Kidney capillary endothelial cell (primary cell): ENCODE measurements around the gene SLCO3A1.
"Not testable (repeated sequence)": the region's sequence is repeated elsewhere in the genome, so short reads cannot be mapped to it uniquely, and the experiment has no call there.

Source experiments
- DNase-seq: peaks from one replicate; pipeline ENCODE4 v3.0.0-alpha.2; 2018; ENCODE audit warnings: low spot score

Gene SLCO3A1

DNA sequence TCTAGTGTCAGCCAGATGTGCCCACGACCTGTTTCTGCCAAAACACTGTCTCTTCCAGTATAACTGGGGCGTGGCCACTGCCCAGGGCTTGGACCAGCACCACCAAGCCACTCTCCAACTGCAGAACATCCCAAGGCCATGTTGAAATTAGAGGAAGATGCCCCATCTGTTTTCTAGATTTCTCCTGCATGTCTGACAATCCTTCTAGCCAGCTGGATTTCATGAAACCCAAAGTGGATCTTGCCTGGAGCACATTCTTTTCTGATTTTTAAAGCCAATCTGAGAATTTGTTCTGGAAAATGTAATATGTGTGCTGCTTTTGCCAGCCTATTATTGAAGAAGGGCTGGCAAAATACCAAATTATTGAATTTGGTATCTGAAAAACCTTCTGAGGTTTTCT, 182.5 kb downstream of the SLCO3A1 start:
- DNase-seq = no peak

DNA sequence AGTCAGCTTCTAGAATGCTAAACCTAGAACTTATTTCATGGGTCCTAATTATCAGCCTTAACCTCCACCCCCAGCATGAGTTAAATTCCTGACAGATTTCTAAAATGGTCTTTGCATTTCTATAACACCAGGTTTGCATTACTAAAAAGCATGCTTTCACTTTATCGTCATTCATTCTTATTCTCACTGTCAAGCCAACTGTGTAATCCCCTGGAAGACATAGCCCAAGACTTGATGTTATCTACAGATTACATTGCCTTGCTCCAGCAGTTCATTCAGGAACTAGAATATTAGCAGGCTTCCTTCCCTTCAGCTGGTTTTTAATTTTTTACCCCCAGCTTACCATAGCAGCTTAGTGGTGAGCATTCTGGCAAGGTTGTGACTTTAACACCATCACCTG, 184.0 kb downstream of the SLCO3A1 start:
- no peak for DNase-seq

DNA sequence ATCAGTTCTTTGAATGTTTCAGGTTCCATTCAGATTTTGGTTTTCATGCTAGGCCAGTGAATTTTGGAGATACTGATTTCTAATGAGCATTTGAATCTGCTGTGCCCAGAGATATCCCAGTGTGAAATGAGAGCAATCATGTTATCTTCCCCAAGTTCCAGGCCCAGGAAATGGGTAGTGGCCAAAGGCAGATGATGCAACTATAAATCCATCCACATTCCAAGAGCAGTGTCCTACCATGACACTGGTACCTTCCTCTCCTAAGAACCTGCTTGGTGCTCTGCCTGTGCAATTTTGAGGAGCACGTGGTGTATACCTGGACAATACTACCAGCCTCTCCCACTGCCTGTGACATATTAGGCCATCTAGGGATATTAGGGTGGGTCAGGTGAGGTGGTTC, 186.8 kb downstream of the SLCO3A1 start:
- DNase-seq = no peak

DNA sequence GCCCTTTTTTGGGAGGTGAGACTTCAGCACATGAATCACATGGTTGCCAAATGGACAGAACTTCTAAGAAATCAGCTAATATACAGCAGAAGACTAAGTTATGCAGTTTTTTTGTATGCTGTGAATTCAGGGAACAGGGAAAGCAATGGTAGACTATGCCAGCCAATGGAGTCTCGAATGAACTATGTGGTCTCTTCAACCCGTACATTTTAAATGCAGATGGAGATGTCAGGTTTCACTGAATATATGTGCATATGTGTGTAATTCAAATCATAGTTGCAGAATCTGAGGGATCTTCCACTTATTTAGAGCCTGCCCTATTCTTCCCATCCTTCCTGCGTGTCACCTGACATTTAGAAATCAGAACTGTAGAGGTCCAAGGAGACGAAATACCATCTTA, 187.9 kb downstream of the SLCO3A1 start:
- no peak for DNase-seq

DNA sequence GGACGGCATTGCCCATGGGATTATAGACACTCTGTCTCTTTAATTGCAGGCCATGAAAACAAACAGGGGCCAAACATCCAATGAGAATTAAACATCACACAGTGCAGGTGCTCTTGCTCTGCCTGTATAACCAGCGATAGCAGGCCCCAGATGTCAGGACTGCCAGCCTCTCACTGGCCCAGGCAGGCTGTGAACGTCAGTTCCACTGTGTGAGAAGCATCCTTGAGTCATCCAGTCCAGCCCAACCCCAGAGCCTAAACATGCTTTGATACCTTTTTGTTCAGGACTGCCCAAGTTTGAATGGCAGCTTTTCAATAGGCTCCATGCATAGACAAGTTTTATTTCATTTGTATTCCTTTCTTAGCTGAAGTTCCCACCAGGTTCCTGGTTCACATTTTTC, 189.8 kb downstream of the SLCO3A1 start:
- DNase-seq = no peak

DNA sequence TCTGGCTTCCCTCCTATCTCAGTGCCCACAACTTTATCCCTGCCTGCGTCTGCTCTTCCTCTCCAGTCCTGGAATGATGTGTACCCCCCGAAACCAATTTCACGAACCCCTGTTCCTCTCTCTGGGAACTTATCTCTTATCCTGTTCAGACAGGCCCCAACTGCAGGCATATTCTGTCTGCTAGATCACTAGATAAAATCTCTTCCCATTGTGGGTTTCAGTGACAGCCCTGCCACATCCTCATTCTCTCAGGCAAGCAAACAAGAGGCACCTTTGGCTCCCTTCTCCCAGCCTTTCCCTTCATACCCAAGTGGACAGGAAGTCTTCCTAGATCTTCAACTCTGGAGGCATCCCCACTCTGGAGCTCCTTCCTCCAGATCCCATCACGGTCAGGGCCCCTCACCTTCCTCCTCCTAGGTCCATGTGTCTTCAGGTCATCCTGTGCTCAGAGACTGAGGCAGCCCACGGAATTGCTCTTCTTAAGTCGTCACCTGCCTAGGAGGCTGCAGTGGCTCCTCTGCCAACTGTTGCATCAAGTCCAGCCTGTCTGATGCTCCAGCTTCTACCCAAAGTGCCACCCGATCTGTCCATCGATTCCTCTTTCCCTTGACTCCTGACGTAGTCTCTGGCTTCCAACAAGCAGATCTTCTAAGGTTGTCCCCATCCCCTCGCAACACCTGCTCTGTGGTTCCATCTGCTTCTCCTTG, 190.8 kb downstream of the SLCO3A1 start:
- no peak for DNase-seq

DNA sequence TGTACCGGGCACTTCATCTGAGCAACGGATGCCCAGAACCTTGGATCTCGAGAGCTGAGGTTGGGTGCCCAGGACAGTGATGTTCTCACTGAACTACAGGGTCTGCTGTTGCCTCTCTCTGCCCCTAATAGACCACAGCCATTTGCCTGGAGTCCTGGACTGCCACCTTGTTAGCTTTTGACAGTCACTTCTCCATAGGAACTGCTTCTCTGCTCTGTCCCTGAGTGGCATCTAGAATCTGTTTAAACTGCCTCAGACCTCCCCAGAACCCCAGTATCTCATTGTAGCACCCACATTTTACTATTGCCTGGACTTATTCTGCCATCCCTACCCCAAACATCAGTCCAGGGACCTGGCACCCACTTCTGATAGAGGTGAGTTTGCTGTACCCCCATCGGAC, 194.4 kb downstream of the SLCO3A1 start:
- no peak for DNase-seq

DNA sequence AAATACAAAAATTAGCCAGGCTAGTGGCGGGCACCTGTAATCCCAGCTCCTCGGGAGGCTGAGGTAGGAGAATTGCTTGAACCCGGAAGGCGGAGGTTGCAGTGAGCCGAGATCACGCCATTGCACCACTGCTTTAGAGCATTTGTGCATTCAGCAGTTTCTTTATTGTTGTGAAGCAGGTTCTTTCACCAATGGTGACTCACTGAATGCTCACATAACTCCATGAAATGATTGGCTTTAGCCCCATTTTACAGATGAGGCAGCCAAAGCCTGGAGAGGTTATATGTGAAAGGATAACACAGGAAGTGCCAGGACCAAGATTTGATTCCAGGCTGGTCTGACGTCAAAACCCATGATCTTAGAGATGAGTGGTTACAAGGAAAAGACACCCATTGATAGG, 195.2 kb downstream of the SLCO3A1 start:
- no peak for DNase-seq

DNA sequence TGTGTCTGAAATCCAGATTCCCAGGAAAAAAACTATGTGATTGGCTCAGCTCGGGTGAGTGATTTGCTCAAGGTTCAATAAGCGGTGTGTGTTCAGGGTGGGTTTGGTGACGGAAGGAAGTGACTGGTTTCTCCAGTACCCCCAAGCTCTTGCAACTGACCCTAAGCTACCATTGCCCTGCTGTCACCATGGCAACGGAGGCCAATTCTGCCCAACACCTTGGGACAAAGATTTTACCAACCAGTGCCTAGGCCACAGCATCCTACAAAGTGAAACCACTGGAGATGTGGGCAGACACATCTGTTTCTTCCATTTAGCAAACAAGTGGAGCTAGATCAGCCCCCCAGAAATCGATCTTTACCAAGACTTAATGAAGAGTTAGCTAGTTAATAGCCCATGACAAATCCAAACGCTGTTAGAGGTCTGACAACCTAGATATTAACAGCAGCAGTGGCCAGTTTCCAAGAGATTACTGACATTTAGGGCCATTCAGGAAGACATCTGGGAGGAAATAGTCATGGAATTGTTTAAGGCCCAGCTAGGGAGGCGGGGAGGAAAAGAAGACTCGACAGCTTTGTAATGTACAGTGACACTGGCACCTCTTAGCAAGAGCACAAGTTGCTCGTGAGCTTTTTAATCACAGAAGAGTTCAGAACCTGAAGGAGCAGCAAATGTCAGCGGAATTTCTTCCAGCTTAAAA, 195.9 kb downstream of the SLCO3A1 start:
- DNase-seq = peak; percentile 55

DNA sequence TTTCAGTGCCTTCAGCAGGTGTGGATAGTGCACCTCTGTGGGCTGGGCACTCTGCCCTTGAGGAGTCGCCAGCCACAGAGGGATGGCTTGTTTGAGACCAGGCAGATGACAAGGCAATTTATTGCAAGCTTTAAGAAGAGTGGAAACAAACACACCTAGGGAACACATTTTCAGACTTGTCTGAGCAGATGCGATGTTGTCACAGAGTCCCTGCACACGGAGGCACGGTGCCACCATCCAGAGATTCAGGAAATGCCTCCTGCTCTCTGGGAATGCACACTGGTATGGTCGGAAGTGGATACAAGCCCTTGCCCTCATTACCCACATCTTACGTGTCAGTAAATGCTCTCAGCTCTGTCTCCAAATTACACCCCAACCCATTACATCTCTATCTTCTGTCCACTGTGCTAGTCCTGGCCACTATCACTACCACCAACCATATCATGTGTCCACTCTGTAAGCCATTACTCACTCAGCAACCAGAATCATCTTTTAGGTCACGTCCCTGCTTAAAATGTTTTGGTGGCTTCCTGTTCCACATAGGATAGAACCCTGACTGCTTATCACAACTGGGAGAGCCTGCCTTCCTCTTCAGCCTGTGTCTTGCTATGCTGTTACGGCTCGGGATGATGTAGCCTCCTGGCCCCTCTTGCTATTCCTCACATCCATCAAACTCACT, 196.9 kb downstream of the SLCO3A1 start:
- no peak for DNase-seq

DNA sequence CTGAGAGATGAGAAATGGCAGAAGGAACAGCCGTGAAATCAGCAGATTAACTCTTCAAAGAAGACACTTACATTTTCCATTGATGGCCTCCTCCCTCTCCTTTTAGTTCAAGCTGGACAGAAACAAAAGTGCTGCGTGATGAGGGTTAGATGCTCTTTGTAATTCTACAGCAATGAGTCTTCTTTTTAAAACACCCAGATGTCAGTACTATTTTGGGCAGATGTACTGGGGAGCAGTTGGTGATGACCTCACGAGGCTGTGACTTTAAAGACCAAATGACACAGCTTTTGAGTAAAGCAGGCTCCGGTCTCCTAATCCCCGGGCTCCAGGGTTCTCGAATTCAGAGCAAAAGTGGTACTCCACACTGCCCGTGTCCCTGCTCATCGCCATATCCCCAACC, 198.2 kb downstream of the SLCO3A1 start:
- DNase-seq = no peak

DNA sequence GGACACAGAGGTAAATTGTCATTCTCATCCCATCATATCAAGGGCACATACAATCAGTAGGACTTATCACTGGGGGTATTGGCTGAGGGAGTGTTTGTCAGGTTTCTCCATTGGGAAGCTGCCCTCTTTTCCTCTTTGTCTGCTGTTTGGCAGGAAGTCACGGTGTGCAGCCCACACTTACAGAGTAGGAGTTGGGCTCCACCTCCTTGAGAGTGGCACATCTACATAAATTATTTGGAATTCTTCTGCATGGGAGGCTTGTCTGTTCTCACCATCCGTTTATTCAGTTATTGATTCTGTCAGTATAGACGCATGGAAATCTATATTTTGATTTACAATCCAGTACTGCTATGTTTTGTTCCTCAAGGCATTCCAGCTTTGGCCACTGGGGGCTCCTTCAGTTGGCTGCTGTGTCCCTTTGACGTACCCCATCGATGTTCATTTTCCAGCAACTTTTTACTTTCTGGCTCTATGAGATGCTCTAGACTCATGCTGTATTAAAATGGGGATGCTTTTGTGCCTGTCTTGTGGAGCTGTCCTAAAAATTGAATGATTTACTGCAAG, 200.3 kb downstream of the SLCO3A1 start:
- no peak for DNase-seq

DNA sequence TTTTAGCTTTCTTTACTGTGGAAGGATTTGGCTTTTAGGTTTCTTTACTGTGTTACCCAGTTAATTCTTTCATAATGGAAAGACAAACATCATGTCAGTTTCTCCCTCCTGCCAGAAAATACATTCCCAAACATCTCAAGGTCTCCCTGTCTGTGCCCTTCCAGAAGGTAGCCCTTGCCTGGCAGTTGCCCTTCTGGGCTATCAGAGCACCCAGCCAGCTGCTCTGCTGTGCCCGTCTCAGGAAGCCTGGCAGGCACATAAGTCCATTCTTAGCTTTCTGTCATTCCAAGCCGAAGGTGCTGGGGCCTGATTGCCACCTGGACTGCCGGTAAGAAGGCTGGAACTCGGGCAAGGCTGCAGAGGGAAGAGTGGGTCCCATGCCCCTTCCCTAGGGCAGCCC, 203.4 kb downstream of the SLCO3A1 start:
- DNase-seq = no peak

DNA sequence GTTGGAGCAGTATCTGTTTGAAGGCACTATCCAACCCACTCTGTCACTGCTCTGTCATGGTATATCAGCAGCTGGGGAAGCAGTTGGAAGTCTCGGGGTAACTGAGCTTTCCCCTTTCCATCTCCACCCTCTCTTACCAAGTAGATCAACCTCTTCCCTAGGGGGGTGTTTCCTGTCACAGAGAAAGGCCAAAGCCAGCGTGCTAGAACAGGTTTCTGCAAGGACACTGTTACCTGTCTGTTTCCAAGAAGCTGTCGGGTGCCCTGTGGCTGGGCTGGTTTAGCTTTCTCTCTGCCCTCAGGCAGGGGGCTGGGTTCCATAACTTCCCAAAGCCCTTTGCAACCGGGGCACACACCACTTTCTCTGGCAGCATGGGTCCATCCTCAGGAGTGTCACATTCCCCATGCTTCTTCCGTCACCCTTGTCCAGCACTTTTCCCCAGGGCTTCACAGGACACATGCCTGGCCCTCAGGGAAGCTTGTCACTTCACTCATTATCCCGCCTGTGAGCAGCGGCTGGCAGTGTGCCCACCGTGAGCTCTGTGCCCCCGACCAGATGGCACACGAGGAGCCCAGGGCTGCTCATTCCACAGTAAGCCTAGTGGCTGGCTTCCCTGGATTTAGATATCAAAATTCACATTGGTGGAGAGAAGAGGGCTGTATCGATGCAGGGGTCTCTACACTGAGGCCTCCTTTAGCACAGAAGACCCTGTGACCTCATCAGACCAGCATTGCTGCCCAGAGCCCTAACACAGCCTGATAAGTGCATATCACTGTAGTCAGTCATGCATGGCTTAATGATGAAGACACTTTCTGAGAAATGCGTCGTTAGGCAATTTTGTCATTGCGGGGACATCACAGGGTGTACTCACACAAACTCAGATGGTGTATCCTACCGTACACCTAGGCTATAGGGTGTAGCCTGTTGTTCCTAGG, 205.8 kb downstream of the SLCO3A1 start:
- DNase-seq = no peak

DNA sequence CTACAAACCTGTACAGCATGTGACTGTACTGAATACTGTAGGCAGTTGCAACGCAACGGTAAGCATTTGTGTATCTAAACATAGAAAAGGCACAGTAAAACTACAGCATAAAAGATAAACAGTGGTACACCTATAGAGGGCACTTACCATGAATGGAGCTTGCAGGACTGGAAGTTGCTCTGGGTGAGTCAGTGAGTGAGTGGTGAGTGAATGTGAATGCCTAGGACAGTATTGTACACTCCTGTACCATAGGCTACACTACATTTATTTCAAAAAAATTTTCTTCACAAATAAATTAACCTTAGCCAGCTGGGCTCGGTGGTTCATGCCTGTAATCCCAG, 206.4 kb downstream of the SLCO3A1 start:
- not testable (repeated sequence) for DNase-seq

DNA sequence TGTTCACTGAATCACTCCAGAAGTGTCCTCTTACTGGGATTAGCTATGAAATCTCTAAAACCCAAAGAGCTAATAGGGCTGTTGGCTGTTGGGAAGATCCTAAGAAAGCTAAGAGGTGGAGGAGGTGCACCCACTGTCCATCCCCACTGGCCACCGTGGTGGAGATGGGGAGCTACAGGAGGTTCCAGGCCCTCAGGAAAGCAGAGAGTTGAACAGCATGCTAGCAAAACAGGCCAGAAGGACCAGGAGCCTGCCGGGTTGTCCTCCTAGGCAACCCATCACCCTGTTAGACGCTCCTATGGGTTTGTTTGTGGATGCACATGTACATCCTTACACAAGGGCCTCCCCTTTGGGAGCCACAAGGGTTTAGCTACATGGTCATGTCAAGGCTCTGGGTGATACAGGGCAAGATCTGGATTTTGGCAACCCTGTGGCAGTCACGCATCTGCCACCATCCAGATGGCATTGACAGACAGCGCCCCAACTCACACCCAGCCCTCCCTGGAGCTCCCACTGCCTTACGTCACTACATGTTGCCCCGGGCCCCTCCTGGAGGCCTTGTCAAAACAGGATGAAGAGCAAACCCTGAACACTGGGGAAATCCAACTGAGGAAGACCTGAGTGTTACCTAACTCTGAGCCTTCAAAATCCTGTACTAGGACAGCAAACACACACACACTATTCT, 208.1 kb downstream of the SLCO3A1 start:
- no peak for DNase-seq

DNA sequence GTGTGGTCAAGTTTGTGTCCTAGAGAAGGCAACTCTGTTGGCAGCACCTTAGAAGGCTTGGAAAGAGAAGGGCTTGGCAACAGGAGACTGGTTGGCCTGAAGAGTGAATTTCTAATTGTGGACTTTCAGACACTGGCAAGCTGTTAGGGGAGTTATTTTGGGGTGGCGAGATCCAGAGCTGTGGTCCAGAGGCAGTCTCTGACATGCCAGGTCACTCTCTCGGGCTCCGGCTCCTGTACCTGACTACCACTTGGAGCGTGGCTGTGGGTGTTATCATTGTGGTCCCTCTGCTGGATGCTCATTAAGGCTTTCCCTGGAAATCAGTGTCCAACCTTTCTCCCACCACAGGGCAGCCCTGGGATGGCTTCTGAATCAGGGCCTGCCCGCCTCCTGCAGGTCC, 209.0 kb downstream of the SLCO3A1 start:
- DNase-seq = no peak

DNA sequence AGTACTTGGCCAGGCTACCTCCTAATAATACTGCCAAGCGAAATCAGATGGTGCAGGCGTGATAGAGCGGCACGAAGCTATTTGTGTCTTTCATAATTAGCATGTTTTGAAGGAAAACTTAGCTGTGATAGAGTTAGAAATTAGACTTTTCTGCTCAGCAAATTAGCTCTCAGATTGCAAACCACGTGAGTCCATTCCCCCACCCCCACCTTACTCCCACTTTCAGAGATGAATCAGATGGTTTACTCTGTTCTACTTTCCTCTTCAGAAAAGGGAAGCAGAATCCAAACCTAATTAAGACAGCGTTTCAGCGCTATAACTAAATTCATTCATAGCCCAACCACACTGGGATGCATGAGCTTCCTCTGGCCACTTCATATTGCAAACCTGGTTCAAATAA, 214.6 kb downstream of the SLCO3A1 start:
- DNase-seq = no peak

DNA sequence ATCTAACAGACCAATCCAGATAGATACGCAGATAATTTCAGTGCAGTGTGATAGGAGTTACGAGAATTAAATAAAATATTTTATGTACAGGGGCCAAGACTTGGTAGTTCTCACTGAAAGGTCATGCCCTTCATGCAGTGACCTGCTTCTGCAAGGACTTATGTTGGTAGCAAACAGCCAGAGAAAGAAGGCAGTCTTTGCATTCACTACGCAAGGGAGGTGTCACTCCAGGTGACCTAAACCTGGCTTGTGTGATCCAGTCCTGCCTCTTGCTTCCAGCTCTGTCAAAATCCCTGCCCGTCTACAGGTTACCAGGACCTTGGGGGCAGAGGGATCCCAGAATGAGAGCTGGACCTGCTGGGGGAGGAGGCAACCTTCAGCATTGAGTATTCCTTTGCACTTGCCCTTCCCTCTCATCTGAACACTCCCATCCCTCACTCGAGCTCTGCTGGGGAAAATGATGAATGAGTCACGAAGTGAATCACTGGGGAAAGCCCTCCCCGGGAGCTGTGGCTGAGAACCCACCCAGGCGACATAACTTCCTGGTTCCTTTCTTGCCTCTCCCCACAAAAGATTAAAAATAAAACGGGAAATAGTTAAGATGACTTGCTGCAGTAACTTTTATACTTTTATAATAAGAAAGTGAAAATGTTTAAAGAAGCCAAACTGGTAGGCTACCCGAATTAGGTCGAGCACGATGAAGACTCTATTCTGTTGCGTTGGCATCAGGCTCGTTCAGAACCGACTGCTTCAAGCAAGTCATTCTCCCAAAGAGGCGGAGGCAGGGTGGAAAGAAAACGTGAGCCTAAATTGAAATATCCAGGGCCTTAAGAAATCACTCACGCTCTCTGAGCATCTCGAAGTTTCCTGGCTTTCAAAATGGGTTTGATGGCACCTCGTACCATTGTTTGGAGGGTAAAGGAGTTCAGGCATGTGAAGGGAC, 216.1 kb downstream of the SLCO3A1 start:
- peak; percentile 85 for DNase-seq

DNA sequence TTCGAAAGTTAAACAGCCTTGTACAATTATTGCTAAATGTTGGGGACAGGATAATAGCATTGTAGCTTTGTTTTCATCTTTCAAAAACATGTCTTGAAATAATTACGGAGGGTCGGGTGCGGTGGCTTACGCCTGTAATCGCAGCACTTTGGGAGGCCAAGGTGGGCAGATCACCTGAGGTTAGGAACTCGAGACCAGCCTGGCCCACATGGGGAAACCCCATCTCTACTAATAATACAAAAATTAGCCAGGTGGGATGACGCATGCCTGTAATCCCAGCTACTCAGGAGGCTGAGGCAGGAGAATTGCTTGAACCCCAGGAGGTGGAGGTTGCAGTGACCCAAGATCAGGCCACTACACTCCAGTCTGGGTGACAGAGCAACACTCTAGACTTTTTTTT, 216.7 kb downstream of the SLCO3A1 start:
- DNase-seq = not testable (repeated sequence)
